Tibial artery (tissue), 4 donors: ENCODE measurements around the gene TFB1M.

ENCODE experiments used
- DNase-seq, 2 donors: peaks; one replicate each; pipeline ENCODE4 v3.0.0-alpha.2; 2019
- H3K27ac ChIP-seq, 2 donors: fragments of 200-600 bp; sonication (generic) in 1 of 2; 1 replicate in 1 of 2; 2 replicates in 1 of 2; pipeline ENCODE4 v1.5.1; 2018 to 2019; ENCODE audit warnings: mild to moderate bottlenecking in 1 of 2
- H3K27me3 ChIP-seq, 2 donors: fragments of 200-600 bp; sonication (generic) in 1 of 2; one replicate each; pipeline versions ENCODE4 v1.5.1 to v1.6.0; 2016 to 2019
- H3K36me3 ChIP-seq, 3 donors: fragments of 200-600 bp; sonication (generic) in 2 of 3; one replicate each; pipeline ENCODE4 v1.5.1; 2016 to 2019; ENCODE audit warnings: mild to moderate bottlenecking in 2 of 3
- H3K4me1 ChIP-seq, 4 donors: fragments of 200-600 bp; sonication (generic) in 2 of 4; 1 replicate in 3 of 4; 2 replicates in 1 of 4; pipeline ENCODE4 v1.5.1; 2016 to 2019
- H3K4me3 ChIP-seq, 2 donors: fragments of 200-600 bp; sonication (generic) in 1 of 2; 1 replicate in 1 of 2; 2 replicates in 1 of 2; pipeline ENCODE4 v1.5.1; 2018 to 2019; ENCODE audit warnings: mild to moderate bottlenecking in 2 of 2
- H3K9me3 ChIP-seq, 3 donors: fragments of 200-600 bp; sonication (generic) in 1 of 3; one replicate each; pipeline ENCODE4 v1.5.1; 2016 to 2019
- CTCF ChIP-seq, 2 experiments: fragments of 200-600 bp in 1 of 2; fragments of 450-650 bp in 1 of 2; IDR thresholded peaks; one replicate each; pipeline ENCODE4 v1.5.1; 2017 to 2019; ENCODE audit warnings: antibody characterized with exemption in 2 of 2, mild to moderate bottlenecking in 1 of 2, moderate library complexity in 1 of 2
- intact Hi-C: fragments of 100-400 bp; cut with DNase I; formaldehyde crosslinking; loops from one replicate; pipeline ENCODE4 v1.15.0; 2023; ENCODE audit warnings: low total_unique reads

The TFB1M gene

GRCh38 chr6:155306958-155307357 lies 7.3 kb downstream of the TFB1M start:
- no peak overlapping the region for H3K4me3 ChIP-seq
- peaks cover 0 to 18% (median 4%) of the 10 kb centered on the region in 3 donors for H3K36me3 ChIP-seq
- no peaks in the 10 kb centered on the region for H3K27me3 ChIP-seq
- no peak for DNase-seq
- TF ChIP-seq CTCF (IDR thresholded peaks at IDR 0.05) = no peak
- no peaks in the 10 kb centered on the region for H3K4me1 ChIP-seq
- no peak overlapping the region for H3K27ac ChIP-seq
- no peaks in the 10 kb centered on the region for H3K9me3 ChIP-seq
- intact Hi-C loops = no loop called here

DNA sequence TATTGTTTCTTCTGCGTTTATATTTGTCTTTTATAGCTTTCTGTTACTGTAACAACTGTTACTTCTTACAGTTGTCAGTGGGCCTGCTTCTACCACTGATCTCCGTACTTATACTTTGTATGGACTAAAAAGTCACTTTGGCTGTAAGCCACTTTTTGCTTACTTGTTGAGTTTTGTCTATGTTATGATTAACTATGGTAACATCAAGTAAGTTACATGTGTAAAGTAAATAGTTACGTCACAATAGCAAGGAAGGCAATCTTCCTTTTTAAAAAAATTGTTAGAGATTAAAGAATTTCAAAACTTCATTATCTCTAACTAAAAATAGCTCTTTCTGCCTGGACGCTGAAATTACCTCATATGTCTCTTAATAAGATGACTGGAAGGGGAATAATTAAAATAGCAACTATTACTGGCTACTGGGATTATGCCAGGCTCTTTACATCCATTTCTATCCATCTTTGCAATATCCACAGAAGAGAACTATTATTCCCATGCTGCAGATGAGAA lies 10.9 kb downstream of the TFB1M start:
- no peak for TF ChIP-seq CTCF (IDR thresholded peaks at IDR 0.05)
- no peak overlapping the region for H3K4me3 ChIP-seq
- H3K27ac ChIP-seq = no peak overlapping the region
- H3K9me3 ChIP-seq = no peaks in the 10 kb centered on the region
- H3K36me3 ChIP-seq = peaks cover 0 to 19% (median 4%) of the 10 kb centered on the region in 3 donors
- DNase-seq = no peak
- no peaks in the 10 kb centered on the region for H3K4me1 ChIP-seq
- H3K27me3 ChIP-seq = no peaks in the 10 kb centered on the region
- intact Hi-C loops = no loop called here

DNA sequence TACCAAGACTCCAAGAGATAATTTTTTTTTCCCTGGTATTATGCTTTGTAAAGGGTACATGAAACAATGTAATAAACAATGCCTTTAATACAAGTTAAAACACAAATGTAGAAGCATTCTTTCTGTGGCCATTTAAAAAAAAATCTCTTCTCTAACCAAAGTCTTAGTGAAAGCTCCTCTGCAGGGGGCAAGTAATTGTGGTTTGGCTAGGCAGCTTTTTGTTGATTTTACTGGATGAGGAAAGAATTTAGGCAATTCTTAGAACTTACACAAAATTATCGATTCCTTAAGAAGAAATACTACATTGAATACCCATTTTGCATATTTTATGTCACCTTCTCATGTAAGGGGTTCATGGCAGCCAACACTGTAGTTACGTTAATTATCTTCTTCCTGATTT lies 12.4 kb downstream of the TFB1M start:
- H3K36me3 ChIP-seq = peaks cover 6 to 23% (median 7%) of the 10 kb centered on the region in 3 donors
- intact Hi-C loops = no loop called here
- H3K4me1 ChIP-seq = no peaks in the 10 kb centered on the region
- no peak for DNase-seq
- H3K27me3 ChIP-seq = no peaks in the 10 kb centered on the region
- H3K9me3 ChIP-seq = no peaks in the 10 kb centered on the region
- H3K27ac ChIP-seq = no peak overlapping the region
- no peak overlapping the region for H3K4me3 ChIP-seq
- TF ChIP-seq CTCF (IDR thresholded peaks at IDR 0.05) = no peak

DNA sequence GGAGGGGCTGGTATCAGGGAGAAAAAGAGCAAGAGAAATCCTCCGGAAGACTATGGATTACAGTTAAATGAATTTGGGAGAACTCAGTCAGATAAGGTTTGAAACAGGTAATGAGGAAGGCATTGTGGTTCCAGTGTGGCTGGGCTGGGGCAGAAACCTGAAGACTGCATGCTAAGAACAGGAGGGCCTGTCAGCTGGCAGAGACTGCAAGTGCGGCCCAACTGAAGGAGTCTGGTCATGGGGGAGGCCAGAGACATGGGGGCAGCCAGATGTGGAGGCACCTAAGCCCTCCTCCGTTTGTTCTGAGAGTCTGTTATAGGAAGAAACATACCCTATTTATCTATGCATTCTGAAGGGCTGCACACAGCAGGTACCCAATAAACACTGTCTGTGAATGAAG lies 16.6 kb downstream of the TFB1M start:
- no peak overlapping the region for H3K4me3 ChIP-seq
- H3K27me3 ChIP-seq = no peaks in the 10 kb centered on the region
- TF ChIP-seq CTCF (IDR thresholded peaks at IDR 0.05) = no peak
- H3K9me3 ChIP-seq = no peaks in the 10 kb centered on the region
- H3K36me3 ChIP-seq = peaks cover 23 to 40% (median 23%) of the 10 kb centered on the region in 3 donors
- H3K27ac ChIP-seq = no peak overlapping the region
- intact Hi-C loops = no loop called here
- no peaks in the 10 kb centered on the region for H3K4me1 ChIP-seq
- DNase-seq = no peak

DNA sequence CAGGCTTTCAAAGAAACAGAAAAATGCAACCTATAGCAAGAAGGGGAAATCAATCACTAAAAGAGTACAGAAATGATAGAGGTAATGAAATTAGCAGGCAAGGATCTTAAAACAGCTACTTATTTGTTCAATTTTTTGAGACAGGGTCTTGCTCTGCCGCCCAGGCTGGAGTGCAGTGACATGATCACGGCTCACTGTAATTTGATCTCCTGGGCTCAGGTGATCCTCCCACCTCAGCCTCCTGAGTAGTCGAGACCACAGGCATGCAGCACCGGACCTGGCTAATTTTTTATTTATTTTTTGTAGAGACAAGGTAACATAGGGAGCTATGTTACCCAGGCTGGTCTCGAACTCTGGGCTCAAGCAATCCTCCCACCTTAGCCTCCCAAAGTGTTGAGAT lies 21.6 kb downstream of the TFB1M start:
- intact Hi-C loops = no loop called here

More for the DNA sequence above, 21.6 kb downstream of the TFB1M start:
- no peak for TF ChIP-seq CTCF (IDR thresholded peaks at IDR 0.05)
- no peak for DNase-seq
- H3K4me1 ChIP-seq = no peaks in the 10 kb centered on the region
- H3K4me3 ChIP-seq = no peak overlapping the region
- H3K9me3 ChIP-seq = no peaks in the 10 kb centered on the region
- no peaks in the 10 kb centered on the region for H3K27me3 ChIP-seq
- peaks cover 33 to 55% (median 40%) of the 10 kb centered on the region in 3 donors for H3K36me3 ChIP-seq
- H3K27ac ChIP-seq = no peak overlapping the region
